Skin epidermis (tissue), 12 donors: ENCODE results near the gene XYLT1.

Experiments
- H3K27ac ChIP-seq, 21 experiments: fragments of 200-600 bp; sonication (generic) in 11 of 21; one replicate each; pipeline ENCODE4 v1.5.0; 2020; ENCODE audit warnings: mild to moderate bottlenecking in 3 of 21, inconsistent platforms in 2 of 21, moderate library complexity in 2 of 21
- H3K4me3 ChIP-seq, 7 experiments: fragments of 200-600 bp; sonication (generic) in 2 of 7; one replicate each; pipeline ENCODE4 v1.5.0; 2020; ENCODE audit warnings: inconsistent platforms in 2 of 7, mild to moderate bottlenecking in 2 of 7, moderate library complexity in 1 of 7

XYLT1 gene

DNA sequence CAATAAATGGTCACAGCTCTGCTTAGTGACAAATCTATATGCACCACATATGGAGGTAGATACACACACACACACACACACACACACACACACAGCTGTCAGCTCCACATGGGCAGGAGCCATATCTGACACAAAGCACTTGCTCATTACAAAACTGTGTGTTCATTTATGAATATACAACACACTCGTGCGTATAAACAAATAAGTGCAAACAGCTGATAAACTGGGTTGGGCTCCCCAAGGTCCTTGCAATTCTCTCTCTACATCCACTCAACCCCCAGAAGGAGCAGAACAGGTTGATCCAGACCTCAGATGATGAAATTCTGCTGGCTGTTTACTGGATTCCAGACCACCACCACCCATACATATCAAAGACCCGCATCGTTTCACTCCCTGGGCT, 140.7 kb downstream of the XYLT1 start:
- Histone ChIP-seq H3K27ac (peak overlapping the region in 3 of 21 experiments; percentile 38 to 70 (median 69)), H3K4me3 (no peak overlapping the region)

DNA sequence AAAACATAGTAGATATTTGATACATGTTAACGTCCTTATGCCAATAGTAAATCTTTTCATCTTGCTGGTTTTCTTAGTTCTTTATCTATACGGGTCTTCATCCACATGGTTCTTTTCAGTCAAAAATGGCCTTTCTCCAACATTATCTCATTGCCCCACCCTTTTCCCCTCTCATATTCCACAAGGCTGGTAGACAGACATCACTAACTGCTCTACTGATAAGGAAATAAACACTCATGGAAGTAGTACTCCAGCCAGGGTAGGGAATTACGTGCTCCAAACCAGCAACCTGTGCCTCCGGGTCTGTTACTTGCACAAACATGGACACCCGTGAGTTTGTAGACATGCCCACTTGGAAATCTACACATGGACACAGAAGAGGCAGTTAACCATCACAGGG, 141.4 kb downstream of the XYLT1 start:
- Histone ChIP-seq H3K27ac (peak overlapping the region in 7 of 21 experiments; percentile 4 to 70 (median 47)), H3K4me3 (no peak overlapping the region)

DNA sequence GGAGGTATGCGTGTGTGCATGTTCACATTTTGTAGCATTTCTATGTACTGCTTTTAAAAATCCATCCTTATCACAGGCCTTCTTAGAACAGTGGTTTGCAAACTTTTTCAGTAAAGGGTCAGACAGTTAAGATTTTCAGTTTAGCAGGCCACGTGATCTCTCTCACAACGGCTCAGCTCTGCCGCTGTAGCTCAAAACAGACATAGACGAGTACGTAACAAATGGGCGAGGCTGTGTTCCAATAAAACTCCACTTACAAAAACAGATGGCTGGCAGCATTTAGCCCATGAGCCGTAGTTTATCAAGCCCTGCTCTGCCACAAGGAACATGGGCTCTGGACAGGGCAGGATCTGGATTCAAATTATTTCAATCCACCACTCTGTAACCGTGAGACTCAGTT, 141.8 kb downstream of the XYLT1 start:
- peak overlapping the region in 7 of 21 experiments; percentile 4 to 70 (median 47) for H3K27ac ChIP-seq
- H3K4me3 ChIP-seq = no peak overlapping the region

DNA sequence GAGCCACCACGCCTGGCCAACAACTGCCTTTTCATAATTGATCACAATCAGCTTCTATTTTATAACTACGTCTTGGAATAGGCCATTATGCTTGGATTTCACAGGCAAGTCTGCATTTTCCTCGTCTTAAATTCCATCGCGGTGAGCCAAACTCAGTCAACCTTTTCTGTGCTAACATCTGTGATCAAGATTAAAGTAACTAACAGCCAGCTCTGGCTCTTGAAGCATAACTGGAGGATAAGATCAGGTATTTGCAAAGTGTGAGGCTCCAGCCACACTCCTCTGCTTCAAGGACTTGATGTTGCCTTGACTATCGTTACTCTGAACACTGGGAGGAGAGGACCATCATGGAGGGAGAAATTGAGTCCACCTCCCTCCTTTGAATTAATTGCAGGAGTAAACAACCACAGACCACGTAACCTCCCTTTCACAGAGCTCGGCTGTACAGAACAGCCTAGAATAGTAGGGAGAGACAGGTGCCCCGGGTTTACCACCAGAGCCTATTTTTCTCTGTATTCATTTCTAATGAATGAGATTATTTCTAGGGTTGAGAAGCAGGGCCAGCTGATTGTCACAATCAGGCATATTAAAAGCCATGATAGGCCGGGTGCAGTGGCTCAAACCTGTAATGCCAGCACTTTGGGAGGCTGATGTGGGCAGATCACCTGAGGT, 143.0 kb downstream of the XYLT1 start:
- Histone ChIP-seq H3K27ac (peak overlapping the region in 2 of 21 experiments; percentile 49 to 61), H3K4me3 (no peak overlapping the region)

DNA sequence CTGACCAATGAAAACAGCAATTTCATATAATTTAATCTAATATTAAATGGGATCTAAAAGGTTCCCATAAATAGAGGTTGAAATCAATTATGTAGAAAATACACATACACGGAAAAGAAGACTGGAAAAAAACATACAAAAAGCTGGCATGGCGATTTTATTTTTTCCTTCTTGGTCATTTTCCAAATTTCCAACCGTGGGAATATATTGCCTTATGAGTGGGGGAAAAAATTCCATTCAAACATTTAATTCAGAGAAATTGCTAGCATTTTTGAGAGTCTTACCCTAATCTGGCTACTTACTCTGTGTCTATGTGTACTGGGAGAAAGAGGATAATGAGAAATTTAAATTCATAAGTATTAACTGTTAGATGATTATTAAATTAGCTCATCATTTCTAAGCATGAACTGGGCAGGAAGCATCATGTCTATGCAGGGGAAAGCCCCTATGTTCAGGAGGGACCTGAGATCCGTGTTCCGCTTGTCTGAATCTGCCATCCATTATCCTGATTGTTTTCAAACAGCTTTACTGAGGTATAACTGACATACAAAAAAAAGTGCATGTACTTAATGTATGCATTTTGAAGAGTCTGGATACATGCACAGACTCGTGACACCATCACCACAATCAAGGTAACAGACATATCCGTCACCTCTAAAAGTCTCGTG, 145.2 kb downstream of the XYLT1 start:
- Histone ChIP-seq H3K27ac (no peak overlapping the region), H3K4me3 (no peak overlapping the region)

DNA sequence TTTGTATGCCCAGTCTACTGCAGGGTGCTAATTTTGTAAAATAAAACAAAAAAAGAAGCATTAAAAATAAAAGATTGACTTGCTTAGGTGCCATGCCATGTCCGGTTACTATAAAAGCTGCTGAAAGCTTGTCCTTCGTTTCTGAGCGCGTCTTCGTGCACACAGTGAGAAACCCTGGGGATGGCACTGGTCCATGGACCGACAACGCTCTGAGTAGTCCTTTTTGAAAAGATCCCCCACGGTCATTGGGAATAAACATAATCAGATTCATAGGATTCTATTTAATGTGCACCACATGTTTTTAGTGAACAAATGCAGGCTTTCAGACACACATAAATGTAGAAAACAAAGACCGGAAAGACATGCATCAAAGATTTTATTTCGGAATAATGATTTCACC, 146.3 kb downstream of the XYLT1 start:
- Histone ChIP-seq H3K4me3 (no peak overlapping the region), H3K27ac (peak overlapping the region in 5 of 21 experiments; percentile 22 to 53 (median 33))

DNA sequence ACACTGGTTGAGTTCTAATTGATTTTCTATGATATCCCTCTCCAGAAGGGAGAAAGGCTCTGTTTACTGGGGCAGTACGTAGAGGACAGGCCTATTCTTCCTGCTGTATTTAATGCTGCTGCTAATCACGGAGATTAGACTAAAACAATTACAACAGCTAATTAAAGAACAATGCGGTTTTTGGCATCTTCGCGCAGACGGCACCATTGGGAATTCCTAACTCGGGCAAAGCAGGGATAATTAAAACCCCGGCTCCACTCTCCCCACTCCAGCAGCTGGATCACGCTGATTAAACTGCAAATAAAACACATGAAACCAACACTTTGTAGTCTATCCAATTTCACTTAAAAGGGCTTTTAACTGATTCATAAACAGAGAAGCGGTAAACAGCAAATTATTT, 147.6 kb downstream of the XYLT1 start:
- H3K4me3 ChIP-seq = no peak overlapping the region
- H3K27ac ChIP-seq = peak overlapping the region in 4 of 21 experiments; percentile 12 to 33 (median 22)

DNA sequence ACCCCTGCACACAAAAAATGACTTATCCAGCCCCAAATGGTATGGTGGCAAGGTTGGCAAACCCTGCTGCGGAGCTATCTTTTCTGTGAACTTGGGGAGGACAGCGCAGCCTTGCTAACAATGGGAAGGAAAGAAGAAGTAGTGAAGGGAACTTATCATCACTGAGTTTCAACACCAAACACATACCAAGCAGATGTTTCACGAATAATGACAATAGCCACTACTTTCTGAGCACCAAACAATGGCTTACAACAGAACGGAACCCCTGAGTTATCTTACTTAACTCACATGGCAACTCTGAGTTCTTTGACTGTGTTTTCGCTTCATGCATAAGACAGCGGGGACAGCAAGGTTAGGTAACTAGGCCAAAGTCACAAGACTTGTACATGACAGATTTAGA, 148.9 kb downstream of the XYLT1 start:
- Histone ChIP-seq H3K4me3 (no peak overlapping the region), H3K27ac (peak overlapping the region in 1 of 21 experiments; percentile 16)

DNA sequence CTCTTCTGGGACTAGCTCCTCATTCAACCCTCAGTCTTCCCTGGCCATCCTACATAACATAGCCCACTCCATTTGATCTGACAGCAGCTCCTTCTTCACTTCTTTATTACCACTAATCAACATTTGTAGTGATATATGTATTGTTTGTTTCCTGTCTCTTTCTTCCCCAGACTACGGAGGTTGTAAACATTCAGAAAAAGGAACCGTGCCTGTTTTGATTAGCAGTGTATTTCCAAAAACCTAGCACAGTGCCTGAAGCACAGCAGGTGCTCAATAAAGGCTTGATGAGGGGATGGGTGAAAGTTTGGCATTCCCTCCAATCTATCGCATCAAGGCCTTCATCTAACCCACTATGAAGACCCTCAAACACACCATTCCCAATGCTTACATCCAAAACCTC, 150.8 kb downstream of the XYLT1 start:
- Histone ChIP-seq H3K4me3 (no peak overlapping the region), H3K27ac (no peak overlapping the region)

DNA sequence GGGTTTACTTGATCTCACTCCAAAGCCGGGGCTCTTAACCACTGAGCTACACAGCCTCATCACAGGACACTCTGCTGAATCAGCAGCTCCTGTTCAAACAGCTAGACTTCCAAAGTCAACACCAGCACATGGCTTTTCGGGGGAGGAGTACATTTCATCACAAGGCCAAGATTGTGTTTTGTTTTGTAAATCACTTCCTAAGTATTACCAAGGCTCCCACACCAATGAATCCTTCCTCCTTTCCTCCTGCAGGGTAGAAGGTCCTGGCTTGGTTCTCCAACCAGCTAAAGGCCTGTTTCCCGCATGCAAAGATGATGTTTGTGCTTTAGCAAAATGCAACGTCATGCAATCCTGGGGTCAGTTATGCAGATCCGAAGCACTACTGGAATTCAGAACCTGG, 152.5 kb downstream of the XYLT1 start:
- Histone ChIP-seq H3K4me3 (no peak overlapping the region), H3K27ac (peak overlapping the region in 2 of 21 experiments; percentile 38 to 41)

DNA sequence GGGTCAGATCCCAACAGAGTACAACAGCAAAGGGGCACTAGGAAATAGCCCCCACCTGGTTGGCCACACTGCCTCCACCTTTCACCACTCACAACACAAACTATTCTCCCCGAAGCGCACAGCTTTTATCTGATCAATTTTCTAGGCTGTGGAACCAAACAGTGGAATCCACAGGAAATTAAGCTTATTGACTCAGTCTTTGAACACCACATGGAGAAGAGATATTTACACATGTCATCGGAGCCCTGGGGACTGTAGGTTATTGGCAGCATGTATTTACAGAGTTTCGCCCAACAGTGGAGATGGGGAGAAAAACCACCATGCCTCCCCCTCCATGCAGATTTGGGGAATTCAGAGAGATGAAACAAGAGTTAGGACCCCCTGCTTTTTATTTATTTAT, 154.8 kb downstream of the XYLT1 start:
- H3K4me3 ChIP-seq = no peak overlapping the region
- peak overlapping the region in 1 of 21 experiments; percentile 35 for H3K27ac ChIP-seq

DNA sequence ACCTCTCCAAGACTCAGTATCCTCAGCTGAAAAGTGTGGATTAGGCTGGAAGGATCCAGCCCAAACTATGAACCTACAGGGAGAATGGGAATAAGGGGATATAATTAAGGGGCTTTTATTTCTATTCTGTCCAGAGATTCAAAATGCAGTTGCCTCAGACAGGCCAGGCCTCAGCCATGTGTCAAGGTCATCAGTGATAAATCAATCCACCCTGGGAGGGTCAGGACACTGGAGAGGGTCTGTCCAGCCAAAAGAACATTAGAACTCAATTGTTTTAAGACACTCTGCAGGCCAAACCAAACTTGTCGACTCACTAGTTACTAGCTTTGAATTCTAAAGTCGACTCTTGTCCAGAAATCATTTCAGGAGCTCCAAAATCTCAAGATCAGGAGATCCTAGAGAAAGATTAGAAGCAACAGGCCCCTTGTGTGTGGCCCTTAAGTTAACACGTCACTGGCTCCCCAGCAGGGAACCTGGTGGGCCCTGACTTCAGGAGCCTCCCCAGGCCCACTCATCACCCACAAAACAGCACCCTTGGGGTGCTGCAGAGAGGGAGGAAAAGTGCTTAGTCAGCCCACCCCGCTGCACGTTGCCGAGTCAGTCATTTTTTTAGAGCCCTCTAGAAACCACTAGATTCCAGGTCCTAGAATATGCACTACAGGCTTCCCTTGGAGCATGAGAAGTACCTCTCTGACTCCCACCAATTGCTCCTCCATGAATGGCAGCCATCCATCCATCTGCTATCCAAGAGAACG, 156.8 kb downstream of the XYLT1 start:
- peak overlapping the region in 11 of 21 experiments; percentile 5 to 78 (median 44) for H3K27ac ChIP-seq
- H3K4me3 ChIP-seq = no peak overlapping the region

DNA sequence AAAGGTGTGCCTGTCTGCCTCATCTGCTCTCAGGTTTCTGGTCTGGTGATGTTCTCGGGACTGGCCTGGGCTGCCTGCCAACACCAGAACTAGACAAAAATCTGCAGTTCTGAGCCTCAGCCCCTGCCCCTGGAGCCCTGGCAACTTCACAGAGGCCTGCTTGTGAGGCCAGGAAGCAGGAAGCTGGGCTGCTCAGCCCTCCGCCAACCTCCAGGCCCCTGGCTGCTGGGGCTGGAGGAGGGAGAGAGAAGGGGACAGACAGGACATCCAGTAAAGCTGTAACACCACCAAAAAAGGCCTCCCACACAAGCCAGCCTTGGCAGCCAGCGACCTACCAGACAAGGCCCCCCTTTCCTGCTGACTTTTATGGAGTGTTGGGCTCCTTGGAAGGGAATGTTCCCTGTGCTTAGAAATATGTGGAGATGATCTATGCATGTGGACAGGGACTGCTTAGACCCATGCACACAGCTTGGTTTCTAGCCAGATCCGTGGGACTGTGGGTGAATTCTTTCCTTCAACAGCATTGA, 157.6 kb downstream of the XYLT1 start:
- Histone ChIP-seq H3K4me3 (no peak overlapping the region), H3K27ac (peak overlapping the region in 17 of 21 experiments; percentile 7 to 78 (median 48))

DNA sequence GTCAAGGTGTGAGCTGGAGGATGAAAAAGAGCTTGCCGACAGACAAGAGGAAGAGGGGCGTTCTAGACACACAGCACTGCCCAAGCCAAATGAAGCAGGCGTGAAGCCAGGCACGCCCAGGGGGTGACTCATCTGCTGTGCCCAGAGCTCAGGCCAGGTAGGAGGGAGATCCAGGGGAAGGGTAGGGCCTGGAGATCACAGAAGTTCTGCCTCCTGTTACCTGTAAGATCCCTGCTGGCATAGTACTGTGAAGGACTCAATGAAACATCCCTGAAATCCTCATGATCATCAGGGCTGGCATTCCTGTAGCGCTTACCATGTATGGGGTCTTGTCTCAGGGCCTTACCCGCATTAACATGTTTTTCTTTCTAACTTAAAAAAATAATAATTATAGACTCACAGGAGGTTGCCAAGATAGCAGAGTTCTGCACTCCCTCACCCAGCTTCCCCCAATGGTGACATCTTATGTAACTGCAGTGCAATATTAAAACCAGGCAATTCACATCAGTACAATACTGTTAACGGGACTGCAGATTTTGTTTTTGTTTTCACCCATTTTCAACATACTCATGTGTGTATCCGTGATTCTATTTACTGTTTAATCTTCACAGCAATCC, 158.6 kb downstream of the XYLT1 start:
- H3K27ac ChIP-seq = peak overlapping the region in 5 of 21 experiments; percentile 48 to 78 (median 61)
- H3K4me3 ChIP-seq = no peak overlapping the region

DNA sequence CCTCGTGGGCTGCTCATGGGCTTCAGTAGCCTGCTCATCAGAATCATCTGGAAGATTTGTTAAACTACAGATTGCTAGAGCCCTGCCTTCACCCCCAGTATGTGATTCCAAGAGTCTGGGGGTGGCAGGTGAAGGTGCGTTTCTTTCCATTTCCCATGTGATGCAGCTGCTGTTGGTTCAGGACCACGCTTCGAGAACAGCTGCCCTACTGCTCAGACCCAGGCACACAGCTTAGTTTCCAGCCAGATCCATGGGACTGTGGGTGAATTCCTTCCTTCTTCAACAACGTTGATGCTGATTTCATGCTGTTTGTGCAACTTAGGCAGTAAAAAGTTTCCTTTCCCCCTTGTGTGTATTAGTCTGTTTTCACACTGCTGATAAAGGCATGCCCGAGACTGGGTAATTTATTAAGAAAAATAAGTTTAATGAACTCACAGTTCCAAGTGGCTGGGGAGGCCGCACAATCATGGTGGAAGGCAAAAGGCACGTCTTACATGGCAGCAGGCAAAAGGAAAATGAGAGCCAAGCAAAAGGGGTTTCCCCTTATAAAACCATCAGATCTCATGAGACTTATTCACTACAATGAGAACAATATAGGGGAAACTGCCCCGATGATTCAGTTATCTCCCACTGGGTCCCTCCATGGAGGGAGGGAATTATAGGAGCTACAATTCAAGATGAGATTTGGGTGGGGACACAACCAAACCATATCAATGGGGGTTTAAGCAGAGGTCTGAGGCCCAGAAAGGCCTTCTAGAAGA, 159.2 kb downstream of the XYLT1 start:
- Histone ChIP-seq H3K27ac (peak overlapping the region in 1 of 21 experiments; percentile 59), H3K4me3 (no peak overlapping the region)

DNA sequence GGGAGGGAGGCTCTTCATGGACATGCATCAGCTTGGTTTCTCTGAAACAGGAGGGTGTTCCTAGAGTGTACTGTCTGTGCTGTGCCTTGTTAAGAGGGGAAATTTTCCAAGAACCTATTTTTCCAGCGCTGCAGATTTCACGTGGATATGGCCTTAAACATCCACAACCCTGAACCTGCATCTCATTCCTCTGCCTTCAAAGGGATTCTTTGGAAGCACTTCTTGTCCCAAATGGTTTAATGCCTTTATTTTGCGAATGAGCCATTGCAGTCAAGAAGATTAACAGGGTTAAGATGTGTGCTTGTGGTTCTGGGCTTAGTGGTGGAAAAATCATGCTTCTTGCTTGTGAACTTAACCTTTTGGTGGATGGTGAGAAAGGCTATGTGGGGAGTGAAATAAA, 161.2 kb downstream of the XYLT1 start:
- no peak overlapping the region for H3K4me3 ChIP-seq
- no peak overlapping the region for H3K27ac ChIP-seq

DNA sequence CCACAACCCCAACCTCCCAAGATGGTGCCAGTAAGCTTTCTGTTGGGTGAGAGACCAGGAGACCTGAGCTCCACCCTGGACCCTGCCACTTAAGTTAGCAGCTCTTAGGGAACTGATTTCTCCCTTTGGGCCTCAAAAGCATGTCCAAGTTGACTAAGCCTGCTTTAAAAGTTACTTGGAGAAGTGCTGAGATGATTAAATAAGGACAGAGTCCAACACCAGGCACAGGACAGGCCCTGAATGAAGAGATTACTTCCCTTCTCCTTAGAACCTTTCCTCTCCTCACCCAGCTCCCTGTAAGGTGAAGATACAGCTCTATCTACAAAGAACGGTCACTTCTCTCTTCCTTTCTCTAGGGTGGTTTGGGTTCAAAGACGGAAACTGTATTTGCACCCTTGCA, 162.6 kb downstream of the XYLT1 start:
- Histone ChIP-seq H3K4me3 (no peak overlapping the region), H3K27ac (no peak overlapping the region)

DNA sequence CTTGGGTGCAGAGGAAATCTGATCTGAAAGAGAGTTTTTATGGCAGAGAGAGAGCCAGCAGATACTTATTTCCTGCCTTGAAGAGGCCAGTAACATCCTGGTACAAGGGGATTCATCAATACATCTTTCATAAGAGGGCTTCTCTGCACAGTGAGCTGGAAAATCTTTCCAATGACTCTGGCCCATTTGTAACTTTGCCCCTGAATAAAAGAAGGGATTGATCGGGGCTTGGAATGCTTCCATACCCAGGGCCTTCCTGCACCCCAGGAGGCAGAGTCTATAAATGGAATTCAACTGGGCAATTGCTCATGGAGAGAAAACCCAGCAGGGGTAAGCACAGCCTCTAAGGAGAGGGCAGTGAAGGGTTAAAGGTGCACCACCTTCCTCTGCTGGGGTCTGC, 163.3 kb downstream of the XYLT1 start:
- H3K4me3 ChIP-seq = no peak overlapping the region
- no peak overlapping the region for H3K27ac ChIP-seq

DNA sequence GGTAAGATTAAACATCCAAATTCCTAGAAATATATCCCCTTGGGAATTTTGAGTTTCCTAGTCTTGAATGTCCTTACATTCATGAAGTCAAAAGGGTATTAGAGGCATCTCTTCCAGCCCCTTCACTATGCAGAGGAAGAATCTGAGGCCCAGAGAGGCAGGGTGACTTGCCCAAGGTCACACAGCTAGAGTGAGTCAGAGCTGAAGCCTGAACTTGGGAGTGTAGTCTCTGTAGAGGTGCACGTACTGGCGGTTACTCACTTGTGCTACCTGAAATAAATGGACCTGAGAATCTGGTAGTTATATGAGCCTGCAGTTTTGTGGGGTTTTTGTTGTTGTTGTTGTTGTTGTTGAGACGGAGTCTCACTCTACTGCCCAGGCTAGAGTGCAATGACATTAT, 164.0 kb downstream of the XYLT1 start:
- Histone ChIP-seq H3K4me3 (no peak overlapping the region), H3K27ac (no peak overlapping the region)
